B cell (primary cell): ENCODE data around the gene MECR. TPM values are rescaled to one million over a fixed set of nuclear protein-coding genes. Genes with fewer than 3 reads are reported as not detected.

ENCODE experiments used
- ATAC-seq: fragments of 200-7000 bp; cut with Tn5 transposase; one replicate; pipeline ENCODE4 v1.10.0; 2021; ENCODE audit warnings: low read depth, mild to moderate bottlenecking, moderate number of reproducible peaks, moderate library complexity
- CTCF ChIA-PET: fragments of 350-600 bp; sonication (Branson Sonifier 250); formaldehyde crosslinking; loops from one replicate; lab custom pipeline; 2021; ENCODE audit warnings: antibody characterized with exemption, inconsistent platforms; lab: Charles Lee
- POLR2A ChIA-PET: fragments of 350-600 bp; sonication (Branson Sonifier 250); formaldehyde crosslinking; loops from one replicate; lab custom pipeline; 2021; ENCODE audit warnings: antibody characterized with exemption; lab: Charles Lee
- DNase-seq: peaks from one replicate; pipeline ENCODE4 v3.0.0; 2013
- H2AFZ ChIP-seq: 2 replicates; pipeline ENCODE4 v1.6.1; 2012; ENCODE audit warnings: mild to moderate bottlenecking, low read depth, low read length; ENCODE audit not compliant: insufficient read depth, poor library complexity, severe bottlenecking
- H3K27ac ChIP-seq, 2 donors: 1 replicate in 1 of 2; 2 replicates in 1 of 2; pipeline ENCODE4 v1.5.1; 2012 to 2013; ENCODE audit warnings: low read length in 2 of 2, mild to moderate bottlenecking in 2 of 2, moderate library complexity in 1 of 2
- H3K27me3 ChIP-seq, 4 experiments: fragments of 200-600 bp in 1 of 4; sonication (generic) in 1 of 4; replicated peaks in 1 of 4; 1 replicate in 2 of 4; 2 replicates in 2 of 4; pipeline versions ENCODE4 v1.6.1 to v1.7.0; 2013 to 2016; ENCODE audit warnings: low read length in 3 of 4, mild to moderate bottlenecking in 2 of 4, mixed read lengths in 1 of 4, moderate library complexity in 1 of 4; ENCODE audit not compliant: insufficient read depth in 4 of 4, control insufficient read depth in 3 of 4; ENCODE audit errors: control extremely low read depth in 1 of 4
- H3K36me3 ChIP-seq, 2 experiments: replicated peaks in 1 of 2; 1 replicate in 1 of 2; 2 replicates in 1 of 2; pipeline versions ENCODE4 v1.6.1 to v1.7.1; 2013; ENCODE audit warnings: low read length in 1 of 2; ENCODE audit not compliant: insufficient read depth in 2 of 2, control insufficient read depth in 1 of 2; ENCODE audit errors: control extremely low read depth in 1 of 2, extremely low read depth in 1 of 2
- H3K4me1 ChIP-seq, 2 donors: fragments of 200-600 bp in 1 of 2; sonication (generic) in 1 of 2; 1 replicate in 1 of 2; 2 replicates in 1 of 2; pipeline versions ENCODE4 v1.5.1 to v1.6.1; 2013 to 2017; ENCODE audit warnings: low read length in 2 of 2; ENCODE audit not compliant: control insufficient read depth in 2 of 2, insufficient read depth in 2 of 2
- H3K4me2 ChIP-seq: replicated peaks from 2 replicates; pipeline ENCODE3; 2012; ENCODE audit warnings: mild to moderate bottlenecking, low read depth, low read length; ENCODE audit not compliant: poor library complexity, severe bottlenecking
- H3K4me3 ChIP-seq, 5 experiments: fragments of 200-600 bp in 1 of 5; sonication (generic) in 1 of 5; 1 replicate in 3 of 5; 2 replicates in 2 of 5; pipeline versions ENCODE4 v1.5.1 to v1.7.0; 2011 to 2016; ENCODE audit warnings: low read length in 4 of 5, mild to moderate bottlenecking in 4 of 5, low read depth in 2 of 5, control low read depth in 1 of 5, moderate library complexity in 1 of 5; ENCODE audit not compliant: insufficient read depth in 1 of 5; ENCODE audit errors: control extremely low read depth in 1 of 5, extremely low read depth in 1 of 5
- H3K79me2 ChIP-seq: fragments of 200-600 bp; sonication (generic); one replicate; pipeline ENCODE4 v1.6.0; 2016; ENCODE audit warnings: low read length; ENCODE audit not compliant: control insufficient read depth, insufficient read depth
- H3K9ac ChIP-seq: fragments of 200-600 bp; sonication (generic); 2 replicates; pipeline ENCODE4 v1.6.1; 2017; ENCODE audit warnings: mild to moderate bottlenecking, low read length, moderate library complexity
- H3K9me3 ChIP-seq, 3 donors: one replicate each; pipeline versions ENCODE4 v1.6.1 to v1.7.1; 2013; ENCODE audit warnings: low read length in 2 of 3; ENCODE audit not compliant: control insufficient read depth in 2 of 3, insufficient read depth in 1 of 3; ENCODE audit errors: control extremely low read depth in 1 of 3
- H4K20me1 ChIP-seq: 2 replicates; pipeline ENCODE4 v1.6.0; 2012; ENCODE audit warnings: mild to moderate bottlenecking, low read length; ENCODE audit not compliant: insufficient read depth, control insufficient read depth, poor library complexity, severe bottlenecking
- H3K27ac Mint-ChIP-seq: one replicate; pipeline ENCODE4 v1.8.0; 2021; ENCODE audit warnings: mixed read lengths
- H3K27me3 Mint-ChIP-seq: one replicate; pipeline ENCODE4 v1.8.0; 2021; ENCODE audit warnings: mixed read lengths
- H3K4me1 Mint-ChIP-seq: one replicate; pipeline ENCODE4 v1.8.0; 2021; ENCODE audit warnings: mixed read lengths
- H3K4me3 Mint-ChIP-seq: one replicate; pipeline ENCODE4 v1.8.0; 2021; ENCODE audit warnings: mixed read lengths
- H3K9me3 Mint-ChIP-seq: one replicate; pipeline ENCODE4 v1.8.0; 2022; ENCODE audit warnings: mixed read lengths; ENCODE audit not compliant: insufficient read depth
- CTCF ChIP-seq: fragments of 200-600 bp; IDR thresholded peaks from one replicate; pipeline ENCODE4 v1.8.0; 2022; ENCODE audit warnings: antibody characterized with exemption, mild to moderate bottlenecking
- EZH2 ChIP-seq: IDR thresholded peaks from 2 replicates; pipeline ENCODE4 v1.6.1; 2012; ENCODE audit warnings: borderline replicate concordance, low read depth, mild to moderate bottlenecking, moderate library complexity, low read length; ENCODE audit not compliant: insufficient read depth, poor library complexity, severe bottlenecking
- WGBS: methylation state at CpG from one replicate; pipeline ENCODE4 v1.1.5; 2013; ENCODE audit warnings: missing lambda C conversion rate; ENCODE audit not compliant: insufficient coverage; 5-methylcytosine and 5-hydroxymethylcytosine counted together
- intact Hi-C: fragments of 100-400 bp; cut with micrococcal nuclease; formaldehyde crosslinking; loops from one replicate; pipeline ENCODE4 v1.10.0; 2022
- polyA plus RNA-seq: library from polyadenylated mRNA; depleted of rRNA; stranded (reverse); fragments of >200 nt; gene quantifications from 2 replicates; pipeline ENCODE4 v1.2.3, GENCODE V29; 2012
- total RNA-seq, 2 donors: library from RNA; stranded (reverse); fragments of 120-200 nt in 1 of 2; gene quantifications; 1 replicate in 1 of 2; 2 replicates in 1 of 2; pipeline versions ENCODE4 v1.2.3 to v1.2.4, GENCODE V29; 2013 to 2022

The MECR gene
- total and polyA plus RNA-seq, 2 donors (not counting 1 experiment from before 2014, with no cell fraction given), result 15.9 to 16.2 TPM

- H3K79me2 ChIP-seq, result no peaks in the 10 kb centered on the region
Measured at GRCh38 chr1:29248409-29248808, 17.7 kb upstream of the MECR start.

More at GRCh38 chr1:29248409-29248808, 17.7 kb upstream of the MECR start:
- 83% methylated on average over 1 of the region's 2 CpGs for WGBS
- Mint-ChIP-seq H3K4me1 (no peaks in the 10 kb centered on the region), H3K27me3 (peaks cover 17% of the 10 kb centered on the region), H3K9me3 (no peaks in the 10 kb centered on the region), H3K4me3 (no peak overlapping the region), H3K27ac (no peak overlapping the region)
- intact Hi-C loops, result no loop called here
- H3K36me3 ChIP-seq, result no peaks in the 10 kb centered on the region
- H3K4me2 ChIP-seq, result no peak overlapping the region
- no peak overlapping the region for H3K27ac ChIP-seq
- ChIA-PET POLR2A (no interaction called here), CTCF (no interaction called here)
- no peaks in the 10 kb centered on the region for H3K4me1 ChIP-seq
- TF ChIP-seq CTCF (no peak), EZH2 (no peak)
- no peak for ATAC-seq
- H3K9me3 ChIP-seq, result no peaks in the 10 kb centered on the region
- H3K4me3 ChIP-seq, result no peak overlapping the region
- no peaks in the 10 kb centered on the region for H4K20me1 ChIP-seq
- no peak overlapping the region for H3K9ac ChIP-seq
- no peak for DNase-seq
- H2AFZ ChIP-seq, result no peak overlapping the region
- no peaks in the 10 kb centered on the region for H3K27me3 ChIP-seq
